K562 (cell line): Measurements from ENCODE around the gene NDUFC2. TPM values are rescaled to one million over a fixed set of nuclear protein-coding genes. Genes with fewer than 3 reads are reported as not detected.

Experiments used
- ATAC-seq: fragments of 200-7000 bp; cut with Tn5 transposase; 3 replicates; pipeline ENCODE4 v1.9.1; 2020; ENCODE audit warnings: moderate library complexity
- BruUV-seq: library from RNA; stranded (reverse); fragments of 400-500 nt; replicated peaks from 2 replicates; lab custom pipeline; 2021; lab: Mats Ljungman, UMichigan
- CTCF ChIA-PET: fragments of 300-600 bp; formaldehyde crosslinking; extraction: SDS; loops from one replicate; lab custom pipeline; 2021; ENCODE audit warnings: low intra/inter-chr PET ratio; lab: Yijun Ruan, JAX
- POLR2A ChIA-PET: fragments of 300-600, 350-650 bp; sonication (Branson Sonifier 250); formaldehyde crosslinking; extraction: SDS; loops from one replicate; lab custom pipeline; 2021; ENCODE audit warnings: antibody characterized with exemption, inconsistent platforms; lab: Yijun Ruan, JAX
- DNase-seq, 4 experiments: peaks; one replicate each; pipeline versions ENCODE4 v3.0.0 to v3.0.0-alpha.2; 2011 to 2018; ENCODE audit warnings: low spot score in 3 of 4, mixed read lengths in 3 of 4; ENCODE audit errors: extremely low read depth in 1 of 4
- FAIRE-seq: peaks from 2 replicates; lab custom pipeline; 2011; peaks lifted over from hg19 to GRCh38; lab: Jason Lieb, UNC
- H2AFZ ChIP-seq: 2 replicates; pipeline ENCODE4 v1.6.0; 2011; ENCODE audit warnings: low read depth, low read length, control low read depth, inconsistent platforms
- H3K27ac ChIP-seq: fragments of 200-600 bp; 3 replicates; pipeline ENCODE4 v1.8.0; 2011; ENCODE audit warnings: low read depth, mild to moderate bottlenecking, control low read depth, inconsistent platforms, low read length, moderate library complexity, mixed read lengths; ENCODE audit errors: extremely low read depth
- H3K27me3 ChIP-seq, 2 experiments: fragments of 300-600 bp in 1 of 2; 2 replicates in 1 of 2; 3 replicates in 1 of 2; pipeline versions ENCODE4 v1.6.0 to v1.8.0; 2011; ENCODE audit warnings: inconsistent platforms in 2 of 2, low read length in 2 of 2, mild to moderate bottlenecking in 1 of 2, mixed read lengths in 1 of 2, moderate library complexity in 1 of 2; ENCODE audit not compliant: control insufficient read depth in 2 of 2, insufficient read depth in 2 of 2
- H3K36me3 ChIP-seq: fragments of 300-600 bp; 3 replicates; pipeline ENCODE4 v1.8.0; 2011; ENCODE audit warnings: mild to moderate bottlenecking, low read length, inconsistent platforms; ENCODE audit not compliant: control insufficient read depth, insufficient read depth
- H3K4me1 ChIP-seq, 2 experiments: fragments of 200-600 bp in 1 of 2; replicated peaks in 1 of 2; 2 replicates in 1 of 2; 3 replicates in 1 of 2; pipeline versions ENCODE4 v1.5.1 to v1.8.0; 2011; ENCODE audit warnings: inconsistent platforms in 2 of 2, low read length in 2 of 2, mild to moderate bottlenecking in 1 of 2, mixed read lengths in 1 of 2, moderate library complexity in 1 of 2; ENCODE audit not compliant: control insufficient read depth in 2 of 2, insufficient read depth in 2 of 2
- H3K4me2 ChIP-seq: 2 replicates; pipeline ENCODE4 v1.6.1; 2011; ENCODE audit warnings: low read length, control low read depth, inconsistent platforms, mixed read lengths; ENCODE audit not compliant: insufficient read depth
- H3K4me3 ChIP-seq: fragments of 200-600 bp; sonication (generic), shearing (Covaris generic); 2 replicates; pipeline ENCODE4 v1.5.1; 2016; ENCODE audit warnings: control low read depth, inconsistent platforms
- H3K79me2 ChIP-seq: fragments of 200-600 bp; 3 replicates; pipeline ENCODE4 v1.8.0; 2011; ENCODE audit warnings: low read length, inconsistent platforms; ENCODE audit not compliant: control insufficient read depth, insufficient read depth
- H3K9ac ChIP-seq, 2 experiments: 2 replicates each; pipeline versions ENCODE4 v1.6.0 to v1.6.1; 2011; ENCODE audit warnings: low read depth in 2 of 2, low read length in 2 of 2, control low read depth in 1 of 2, inconsistent platforms in 1 of 2, mild to moderate bottlenecking in 1 of 2, mixed read lengths in 1 of 2; ENCODE audit not compliant: insufficient read depth in 1 of 2
- H3K9me1 ChIP-seq: one replicate; pipeline ENCODE4 v1.6.0; 2011; ENCODE audit warnings: inconsistent platforms, mild to moderate bottlenecking, low read length, moderate library complexity; ENCODE audit not compliant: control insufficient read depth, insufficient read depth
- H3K9me3 ChIP-seq: replicated peaks from 2 replicates; pipeline ENCODE4 v1.5.1; 2011; ENCODE audit warnings: low read depth, low read length, inconsistent platforms; ENCODE audit not compliant: control insufficient read depth, insufficient read depth
- H4K20me1 ChIP-seq: replicated peaks from 2 replicates; pipeline ENCODE4 v1.6.1; 2011; ENCODE audit warnings: low read length, inconsistent platforms, mixed read lengths; ENCODE audit not compliant: control insufficient read depth, insufficient read depth
- DNMT1 ChIP-seq: fragments of 450-650 bp; IDR thresholded peaks from 2 replicates; pipeline ENCODE4 v1.6.1; 2016; ENCODE audit warnings: antibody characterized with exemption, mild to moderate bottlenecking
- GABPA ChIP-seq: fragments of 200-800 bp; sonication (Bioruptor generic); conservative IDR thresholded peaks from 2 replicates; pipeline ENCODE4 v1.6.1; 2016; ENCODE audit warnings: low read depth, missing genetic modification characterization, missing compliant biosample characterization
- IFI16 ChIP-seq: fragments of 250-450 bp; sonication (Bioruptor Pico); IDR thresholded peaks from 2 replicates; pipeline ENCODE4 v2.1.2; 2022; ENCODE audit warnings: mild to moderate bottlenecking, inconsistent platforms
- PHF20 ChIP-seq: fragments of 450-650 bp; IDR thresholded peaks from 2 replicates; pipeline ENCODE4 v1.6.1; 2018; ENCODE audit not compliant: partially characterized antibody
- SRF ChIP-seq, 2 experiments: fragments of 250-450, 450-650 bp in 1 of 2; sonication (Bioruptor Pico) in 1 of 2; sonication (generic) in 1 of 2; formaldehyde crosslinking; IDR thresholded peaks; 2 replicates each; pipeline versions ENCODE4 v1.5.0 to v1.5.1; 2020 to 2022; ENCODE audit warnings: mild to moderate bottlenecking in 1 of 2, missing genetic modification reagents in 1 of 2
- ZNF699 ChIP-seq: fragments of 250-450 bp; sonication (Bioruptor Pico); IDR thresholded peaks from 2 replicates; pipeline ENCODE4 v1.8.0; 2021; ENCODE audit warnings: mild to moderate bottlenecking, moderate library complexity; ENCODE audit not compliant: insufficient replicate concordance
- WGBS: fragments of 100-300 bp; shearing (Covaris generic); methylation state at CpG from one replicate; pipeline ENCODE4 v1.1.6; 2016; ENCODE audit warnings: low coverage, mixed read lengths; ENCODE audit not compliant: insufficient coverage; ENCODE audit errors: missing lambda C conversion rate; 5-methylcytosine and 5-hydroxymethylcytosine counted together
- in situ Hi-C: fragments of 300-500 bp; cut with MboI; formaldehyde crosslinking; loops from 4 replicates; pipeline ENCODE4 v1.15.0; 2018; ENCODE audit warnings: inconsistent platforms, mixed read lengths
- intact Hi-C: fragments of 100-400 bp; cut with micrococcal nuclease; formaldehyde crosslinking; loops from 2 replicates; pipeline ENCODE4 v1.14.2; 2022
- polyA plus RNA-seq, 8 experiments: library from polyadenylated mRNA; depleted of rRNA in 4 of 8; stranded (reverse) in 5 of 8; unstranded in 3 of 8; fragments of >200 nt; fragmentation: Nextera tagmentation in 2 of 8; fragmentation: Illumina TruSeq in 1 of 8; extraction: Ambion mirVana in 2 of 8; extraction: Trizol in 1 of 8; gene quantifications; 2 replicates each; pipeline versions ENCODE4 v1.2.1 to v1.2.3, GENCODE V29; 2011 to 2014; ENCODE audit warnings: inconsistent platforms in 1 of 8, missing spikeins in 1 of 8
- total RNA-seq, 7 experiments: library from RNA; depleted of rRNA in 6 of 7; stranded (reverse); fragments of >200 nt in 6 of 7; fragmentation: Illumina TruSeq in 2 of 7; extraction: Trizol in 2 of 7; gene quantifications; 2 replicates each; pipeline versions ENCODE4 v1.2.1 to v1.2.3, GENCODE V29; 2011 to 2021; ENCODE audit warnings: low replicate concordance in 1 of 7

Gene NDUFC2
- total and polyA plus RNA-seq, 9 of the 15 experiments (the other 6 are each of a cell fraction or from before 2014, with no cell fraction given): 168 to 1,119 (median 442) TPM

DNA sequence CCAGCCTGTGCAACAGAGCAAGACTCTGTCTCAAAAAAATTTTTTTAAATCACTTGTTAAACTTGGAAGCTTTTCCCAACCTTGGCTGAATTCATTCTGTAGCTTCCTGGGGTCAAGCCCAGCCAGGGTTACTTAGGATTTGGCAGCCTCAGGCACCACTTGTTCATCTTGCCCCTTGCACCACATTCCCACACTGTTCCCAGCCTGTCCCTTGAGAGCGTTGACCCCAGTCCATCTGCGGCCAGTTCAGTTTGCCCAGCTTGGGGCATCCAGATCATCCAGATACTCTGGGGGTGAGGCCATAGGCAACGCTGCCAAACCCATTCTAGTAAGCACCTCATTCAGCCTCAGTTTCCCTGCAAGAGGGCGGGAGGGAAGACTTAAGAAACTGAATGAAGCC, 24.7 kb downstream of the NDUFC2 start:
- peaks cover 24 to 29% of the 10 kb centered on the region in 2 experiments for H3K4me1 ChIP-seq
- H3K27ac ChIP-seq: no peak overlapping the region
- H4K20me1 ChIP-seq: no peaks in the 10 kb centered on the region
- BruUV-seq: no TSS peak
- intact Hi-C loops: loop anchor here (5.0 kb wide), 1 partner anchor 132 kb away; the partner anchor contains the start of genes KCTD21 and USP35
- H3K79me2 ChIP-seq: no peaks in the 10 kb centered on the region
- H2AFZ ChIP-seq: no peak overlapping the region
- TF ChIP-seq DNMT1 (no peak), ZNF699 (CRISPR knock-in tag) (no peak), GABPA (no peak), PHF20 (no peak), SRF (CRISPR knock-in tag; IDR thresholded peaks at IDR 0.05) (no peak), IFI16 (CRISPR knock-in tag) (no peak)
- no peaks in the 10 kb centered on the region for H3K27me3 ChIP-seq
- no peaks in the 10 kb centered on the region for H3K36me3 ChIP-seq
- ChIA-PET CTCF (no interaction called here), POLR2A (interaction anchor here (0.7 to 1.7 kb wide), 3 partner anchors 11 to 281 kb away, joined by 3 to 7 read pairs (median 5); no protein-coding TSS in a partner anchor)
- DNase-seq (no peak), FAIRE-seq (no peak), ATAC-seq (no peak)
- 0 out of 4 replicates have a peak overlapping the region, but pooled peaks of 1 of the 2 experiments have one; percentile 61 for H3K9ac ChIP-seq
- H3K9me3 ChIP-seq: no peaks in the 10 kb centered on the region
- no peak overlapping the region for H3K4me3 ChIP-seq
- in situ Hi-C loops: no loop called here
- 80% methylated on average over 4 of the region's 4 CpGs for WGBS
- no peaks in the 10 kb centered on the region for H3K9me1 ChIP-seq
- H3K4me2 ChIP-seq: no peak overlapping the region
